Measurements from ENCODE around the gene RPGRIP1.
"Not testable (repeated sequence)": the region's sequence is repeated elsewhere in the genome, so short reads cannot be mapped to it uniquely, and the experiment has no call there.

RPGRIP1 gene

DNA sequence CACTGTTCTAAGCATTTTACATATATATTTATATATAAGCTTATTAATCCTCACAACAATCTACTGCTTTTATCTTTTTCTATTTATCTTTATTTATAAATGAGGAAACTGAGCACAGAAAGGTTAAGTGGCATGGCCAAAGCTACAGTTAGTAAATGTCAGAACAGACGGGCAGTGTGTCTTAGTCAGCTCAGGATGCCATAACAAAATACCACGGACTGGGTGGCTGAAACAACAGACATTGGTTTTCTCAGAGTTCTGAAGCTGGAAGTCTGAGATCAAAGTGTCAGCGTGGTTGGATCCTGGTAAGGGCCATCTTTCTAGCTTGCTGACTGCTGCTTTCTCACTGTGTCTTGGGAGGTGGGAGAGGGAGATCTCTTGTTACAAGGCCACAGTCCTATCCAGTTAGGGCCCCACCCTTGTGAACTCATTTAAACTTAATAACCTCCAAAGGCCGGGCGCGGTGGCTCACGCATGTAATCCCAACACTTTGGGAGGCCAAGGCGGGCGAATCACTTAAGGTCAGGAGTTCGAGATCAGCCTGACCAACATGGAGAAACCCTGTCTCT, 19.8 kb downstream of the RPGRIP1 start:
- DNase-seq (ENCODE audit: low spot score), result no peak

DNA sequence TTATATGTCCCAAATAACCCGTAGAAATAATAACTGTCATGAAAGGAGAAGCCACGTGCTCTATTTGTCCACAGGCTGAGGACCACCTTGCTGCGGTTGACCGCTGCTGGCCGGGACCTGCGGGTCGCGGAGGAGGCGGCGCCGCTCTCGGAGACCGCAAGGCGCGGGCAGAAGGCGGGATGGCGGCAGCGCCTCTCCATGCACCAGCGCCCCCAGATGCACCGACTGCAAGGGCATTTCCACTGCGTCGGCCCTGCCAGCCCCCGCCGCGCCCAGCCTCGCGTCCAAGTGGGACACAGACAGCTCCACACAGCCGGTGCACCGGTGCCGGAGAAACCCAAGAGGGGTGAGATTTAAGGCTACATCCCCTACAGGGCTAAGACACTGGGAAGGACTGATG, 21.0 kb downstream of the RPGRIP1 start:
- DNase-seq (ENCODE audit: low spot score), result peak; percentile 74

DNA sequence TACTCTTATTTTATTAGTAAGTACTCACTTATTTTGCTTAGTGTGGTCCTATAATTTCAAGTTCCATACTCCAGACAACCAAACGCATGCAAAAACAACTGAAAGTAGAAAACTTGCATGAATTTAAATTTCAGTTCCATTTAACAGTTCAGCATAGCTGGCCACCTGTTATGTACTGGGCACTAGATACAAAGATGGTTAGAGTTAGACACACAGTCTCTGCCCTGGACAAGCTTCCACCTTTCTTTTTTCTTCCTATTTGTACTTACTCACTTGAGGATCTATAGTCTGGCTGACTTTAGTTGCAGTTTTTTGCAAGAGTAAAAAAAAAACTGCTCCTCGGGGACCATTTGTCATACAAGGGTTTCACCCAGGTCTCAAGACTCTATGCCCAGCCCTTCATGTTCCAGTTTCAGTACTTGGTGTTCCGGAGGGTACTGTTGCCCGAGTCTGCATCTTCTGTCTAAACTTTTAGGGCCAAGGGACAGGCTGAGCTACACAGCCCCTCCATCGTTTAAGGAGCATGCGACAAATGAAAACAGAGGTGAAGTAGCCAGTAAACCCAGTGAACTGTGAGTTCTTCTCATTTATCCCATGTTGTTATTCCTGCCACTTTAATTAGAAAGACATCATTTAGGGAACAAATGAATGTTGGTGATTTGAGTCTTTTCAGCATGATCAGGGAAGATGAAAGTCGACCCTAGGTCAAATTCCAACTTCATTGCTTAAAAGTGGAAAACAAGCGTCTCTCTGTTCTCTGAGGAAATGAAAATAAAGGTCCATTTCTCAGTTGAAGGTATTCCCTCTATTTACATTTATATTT, 22.3 kb downstream of the RPGRIP1 start:
- DNase-seq (ENCODE audit: low spot score), result peak; percentile 18

DNA sequence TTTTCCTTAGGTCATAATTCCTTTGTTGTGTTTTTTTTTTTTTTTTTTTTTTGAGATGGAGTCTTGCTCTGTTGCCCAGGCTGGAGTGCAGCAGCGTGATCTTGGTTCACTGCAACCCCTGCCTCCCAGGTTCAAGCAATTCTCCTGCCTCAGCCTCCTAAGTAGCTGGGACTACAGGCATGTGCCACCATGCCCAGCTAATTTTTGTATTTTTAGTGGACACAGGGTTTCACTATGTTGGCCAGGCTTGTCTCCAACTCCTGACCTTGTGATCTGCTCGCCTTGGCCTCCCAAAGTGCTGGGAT, 22.9 kb downstream of the RPGRIP1 start:
- not testable (repeated sequence) for DNase-seq (ENCODE audit: low spot score)

DNA sequence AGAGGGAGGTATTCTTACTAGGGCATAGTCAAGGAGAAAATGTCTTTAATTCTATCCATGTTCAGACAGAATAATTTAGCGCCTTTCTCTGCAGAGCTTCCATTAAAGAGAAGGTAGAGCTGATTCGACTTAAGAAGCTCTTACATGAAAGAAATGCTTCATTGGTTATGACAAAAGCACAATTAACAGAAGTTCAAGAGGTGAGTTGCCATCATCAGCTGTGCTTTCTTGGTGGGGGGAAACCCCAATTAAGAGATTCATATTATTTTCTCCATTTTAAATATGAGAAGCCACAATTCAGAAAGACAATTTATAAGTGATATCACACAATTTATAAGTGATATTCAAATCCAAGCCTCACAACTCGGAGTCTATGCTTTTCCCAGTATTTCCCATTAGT, 27.8 kb downstream of the RPGRIP1 start:
- peak; percentile 13 for DNase-seq (ENCODE audit: low spot score)

DNA sequence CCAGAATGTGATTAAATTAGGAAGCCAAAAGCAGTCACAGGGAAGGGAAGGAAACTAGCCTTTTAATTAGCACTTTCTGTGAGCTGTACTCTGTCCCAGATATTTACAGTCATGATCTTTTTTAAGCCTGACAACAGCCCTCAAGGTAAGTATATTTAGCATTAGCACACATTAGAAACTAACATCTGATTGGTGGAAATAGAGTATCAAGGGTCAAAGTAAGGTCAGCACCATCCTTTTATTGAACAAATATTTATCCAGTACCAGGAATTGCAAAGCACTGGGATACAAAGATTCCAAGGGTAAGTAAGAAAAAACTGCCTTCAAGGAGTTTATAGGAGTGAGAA, 28.2 kb downstream of the RPGRIP1 start:
- DNase-seq (ENCODE audit: low spot score), result peak; percentile 14

DNA sequence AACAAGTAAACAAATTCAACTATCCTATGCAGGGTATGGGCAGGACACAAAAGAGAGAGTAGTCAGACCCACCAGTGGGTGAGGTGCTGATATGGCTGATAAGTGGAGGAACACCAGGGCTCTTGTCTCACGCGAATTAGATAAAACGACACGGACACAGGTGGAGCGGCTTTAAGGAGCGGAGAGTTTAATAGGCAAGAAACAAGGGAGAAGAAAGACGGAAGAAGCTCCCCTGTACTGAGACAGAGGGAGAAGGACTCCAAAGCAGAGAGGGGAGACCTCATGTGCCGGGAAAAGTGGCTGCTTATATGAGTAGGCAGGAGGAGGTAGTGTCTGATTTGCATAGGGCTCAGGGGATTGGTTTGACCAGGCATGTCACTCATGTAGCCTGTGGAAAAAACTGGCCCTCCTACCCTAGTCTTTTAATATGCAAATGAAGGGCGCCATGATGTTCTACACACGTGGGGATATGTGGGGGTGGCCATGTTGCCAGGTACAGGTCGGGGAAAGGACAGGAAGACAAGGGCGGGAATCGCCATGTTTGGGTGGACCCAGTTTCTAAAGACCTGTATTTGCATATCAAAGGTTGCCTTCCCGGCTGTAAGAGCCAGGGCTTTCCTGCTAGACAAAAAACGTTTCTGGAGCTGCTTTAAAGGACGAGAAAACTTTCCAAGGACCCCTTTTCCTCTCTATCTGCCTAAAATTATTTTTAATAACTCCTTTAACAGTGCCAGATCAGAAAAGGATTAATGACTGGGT, 28.8 kb downstream of the RPGRIP1 start:
- peak; percentile 59 for DNase-seq (ENCODE audit: low spot score)

DNA sequence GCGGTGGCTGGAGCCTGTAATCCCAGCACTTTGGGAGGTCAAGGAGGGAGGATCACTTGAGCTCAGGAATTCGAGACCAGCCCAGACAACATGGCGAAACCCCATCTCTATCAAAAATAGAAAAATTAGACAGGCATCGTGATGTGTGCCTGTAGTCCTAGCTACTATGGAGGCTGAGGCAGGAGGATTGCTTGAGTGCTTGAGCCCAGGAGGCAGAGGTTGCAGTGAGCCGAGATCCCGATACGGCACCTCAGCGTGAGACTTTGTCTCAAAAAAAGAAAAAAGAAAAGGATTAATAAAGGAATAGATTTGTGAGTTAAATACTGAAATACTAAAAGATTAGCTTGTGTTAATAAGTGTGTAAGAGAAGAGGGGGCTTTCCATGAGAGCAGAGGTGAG, 29.4 kb downstream of the RPGRIP1 start:
- no peak for DNase-seq (ENCODE audit: low spot score)

DNA sequence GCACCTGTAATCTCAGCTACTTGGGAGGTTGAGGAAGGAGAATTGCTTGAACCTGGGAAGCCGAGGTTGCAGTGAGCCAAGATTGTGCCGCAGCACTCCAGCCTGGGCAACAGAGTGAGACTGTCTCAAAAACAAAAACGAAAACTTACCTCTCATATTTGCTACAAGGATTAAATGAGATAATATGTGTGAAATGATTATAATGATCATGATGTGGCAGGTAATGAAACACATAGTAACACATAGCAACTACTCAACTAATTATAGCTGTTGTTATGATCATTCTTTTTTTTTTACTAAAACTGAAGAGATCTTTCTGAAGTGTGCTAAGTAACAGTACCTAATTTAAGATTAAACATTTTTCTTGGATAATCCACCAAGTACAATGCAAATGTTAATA, 30.1 kb downstream of the RPGRIP1 start:
- DNase-seq (ENCODE audit: low spot score), result no peak

DNA sequence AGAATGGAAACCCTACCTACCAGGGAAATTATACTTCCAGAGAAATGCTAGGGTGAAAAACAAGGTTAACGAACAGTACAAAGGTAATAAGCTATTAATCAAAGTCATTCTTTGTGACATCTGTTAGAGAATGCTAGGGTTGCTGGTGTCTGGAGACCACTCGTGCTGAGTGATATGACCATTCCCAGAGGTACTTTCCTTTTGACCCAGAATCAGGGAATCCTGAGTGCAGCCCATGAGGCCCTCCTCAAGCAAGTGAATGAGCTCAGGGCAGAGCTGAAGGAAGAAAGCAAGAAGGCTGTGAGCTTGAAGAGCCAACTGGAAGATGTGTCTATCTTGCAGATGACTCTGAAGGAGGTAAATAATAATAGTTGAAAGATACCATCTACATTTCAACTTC, 31.7 kb downstream of the RPGRIP1 start:
- DNase-seq (ENCODE audit: low spot score), result no peak

DNA sequence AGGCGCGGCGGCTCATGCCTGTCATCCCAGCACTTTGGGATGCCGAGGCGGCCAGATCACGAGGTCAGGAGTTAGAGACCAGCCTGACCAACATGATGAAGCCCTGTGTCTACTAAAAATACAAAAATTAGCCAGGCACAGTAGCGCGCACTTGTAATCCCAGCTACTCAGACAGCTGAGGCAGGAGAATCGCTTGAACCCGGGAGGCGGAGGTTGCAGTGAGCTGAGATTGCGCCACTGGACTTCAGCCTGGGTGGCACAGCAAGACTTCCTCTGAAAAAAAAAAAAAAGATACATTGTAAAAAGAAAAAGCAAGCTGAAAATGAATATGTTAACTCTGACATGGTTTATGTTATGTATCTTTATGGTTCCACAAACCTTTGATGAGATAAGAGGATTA, 33.6 kb downstream of the RPGRIP1 start:
- DNase-seq (ENCODE audit: low spot score), result no peak

DNA sequence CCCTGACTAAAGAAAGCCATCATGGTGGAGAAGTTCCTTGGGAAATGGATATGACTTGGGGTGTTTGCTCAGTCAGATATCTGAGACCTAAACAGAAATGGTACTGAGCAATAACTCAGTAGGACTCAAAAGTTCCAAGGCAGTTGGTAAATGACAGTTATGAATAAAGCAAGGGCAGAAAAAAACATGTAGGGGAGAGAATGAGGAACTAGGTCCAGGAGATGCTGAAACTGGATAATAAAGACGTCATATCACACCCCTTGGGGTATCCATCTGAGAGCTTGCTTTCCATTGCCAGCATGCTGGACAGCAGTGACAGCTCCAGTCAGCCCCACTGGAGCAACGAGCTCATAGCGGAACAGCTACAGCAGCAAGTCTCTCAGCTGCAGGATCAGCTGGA, 37.5 kb downstream of the RPGRIP1 start:
- peak; percentile 44 for DNase-seq (ENCODE audit: low spot score)

DNA sequence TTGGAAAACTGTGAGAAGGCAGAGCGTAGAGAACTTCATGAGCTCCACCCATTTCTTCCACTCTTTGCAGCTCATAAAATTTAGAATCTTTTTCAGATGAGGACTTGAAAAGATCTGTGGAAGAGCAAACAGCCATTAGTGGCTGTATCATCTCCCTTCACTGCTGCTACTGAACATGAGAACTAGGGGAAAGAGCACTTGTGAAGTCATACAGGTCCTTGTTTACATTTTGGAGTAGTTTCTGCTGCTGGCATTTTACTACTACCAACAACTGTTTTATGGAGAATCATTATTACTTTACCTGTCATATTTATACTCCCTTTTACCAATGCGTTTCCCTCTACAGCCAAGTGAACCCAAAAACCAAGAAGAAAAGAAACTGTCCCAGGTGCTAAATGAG, 41.0 kb downstream of the RPGRIP1 start:
- no peak for DNase-seq (ENCODE audit: low spot score)

DNA sequence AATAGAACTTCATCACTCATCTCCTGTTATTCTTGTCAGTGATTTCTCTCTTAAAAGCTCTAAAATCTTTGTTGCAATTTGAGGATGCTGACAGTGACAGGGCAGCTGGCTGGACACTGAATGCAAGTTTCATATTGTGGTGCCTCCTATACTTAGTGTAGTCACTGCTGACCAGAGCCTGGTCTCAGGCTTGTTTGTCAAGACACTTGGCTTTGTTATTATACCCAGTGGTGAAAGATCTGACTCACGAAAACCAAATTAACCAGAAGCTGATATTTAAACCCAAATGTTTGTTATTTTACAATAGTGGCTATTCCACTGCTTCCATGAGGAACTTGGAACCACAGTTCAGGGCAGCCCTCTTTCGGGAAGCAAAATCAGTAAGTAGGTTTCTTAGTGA, 42.8 kb downstream of the RPGRIP1 start:
- DNase-seq (ENCODE audit: low spot score), result no peak

DNA sequence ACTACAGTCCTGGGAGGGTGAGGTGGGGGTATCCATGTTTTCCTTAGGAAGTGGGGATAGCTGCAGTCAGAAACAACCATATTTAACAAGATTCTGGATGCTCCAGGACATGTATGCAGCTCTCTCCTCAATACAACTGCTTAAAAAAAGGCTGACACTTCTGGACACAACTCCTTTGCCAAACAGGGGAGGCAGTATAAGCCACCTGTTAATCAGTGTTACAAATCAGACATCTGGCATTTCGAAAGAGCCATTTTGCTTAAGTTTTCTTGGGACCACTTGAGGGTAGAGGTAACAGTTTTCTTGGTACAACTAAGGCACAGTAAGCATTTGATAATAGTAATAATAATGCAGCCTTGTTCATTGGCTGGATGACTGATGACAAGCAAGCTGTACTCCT, 47.1 kb downstream of the RPGRIP1 start:
- no peak for DNase-seq (ENCODE audit: low spot score)
